GM19372 (cell line): ENCODE data around the gene NAA30.

Source experiments
- ATAC-seq: cut with Tn5 transposase; IDR thresholded peaks from one replicate; pipeline ENCODE4 v1.9.1; 2021; ENCODE audit warnings: mild to moderate bottlenecking, low read depth, moderate library complexity; ENCODE audit not compliant: unreplicated experiment

The NAA30 gene

GRCh38 chr14:57391517-57392195 is 1.3 kb downstream of the NAA30 start:
- no peak for ATAC-seq

- ATAC-seq: no peak
These were observed 2.4 kb downstream of the NAA30 start for GRCh38 chr14:57392830-57393229.

GRCh38 chr14:57400556-57401494 is 10.4 kb downstream of the NAA30 start:
- no peak for ATAC-seq

GRCh38 chr14:57401501-57401900 is 11.1 kb downstream of the NAA30 start:
- ATAC-seq: no peak

GRCh38 chr14:57402173-57402852 is 11.9 kb downstream of the NAA30 start:
- ATAC-seq: no peak

GRCh38 chr14:57403521-57403864 is 13.1 kb downstream of the NAA30 start:
- ATAC-seq: no peak

GRCh38 chr14:57405562-57405961 is 15.2 kb downstream of the NAA30 start:
- ATAC-seq: no peak

- no peak for ATAC-seq
These were observed 17.7 kb downstream of the NAA30 start for GRCh38 chr14:57408037-57408436.

- ATAC-seq: no peak
These were observed 18.2 kb downstream of the NAA30 start for GRCh38 chr14:57408634-57409033.

GRCh38 chr14:57412341-57412740 is 22.0 kb downstream of the NAA30 start:
- no peak for ATAC-seq

- no peak for ATAC-seq
These were observed 23.5 kb downstream of the NAA30 start for GRCh38 chr14:57413849-57414248.

GRCh38 chr14:57417228-57417627 is 26.8 kb downstream of the NAA30 start:
- no peak for ATAC-seq

GRCh38 chr14:57418999-57419398 is 28.6 kb downstream of the NAA30 start:
- no peak for ATAC-seq

- ATAC-seq: no peak
These were observed 29.6 kb downstream of the NAA30 start for GRCh38 chr14:57420033-57420432.

GRCh38 chr14:57420986-57421385 is 30.6 kb downstream of the NAA30 start:
- no peak for ATAC-seq

- ATAC-seq: no peak
These were observed 45.5 kb downstream of the NAA30 start for GRCh38 chr14:57435923-57436322.

GRCh38 chr14:57461777-57462320 is 71.5 kb downstream of the NAA30 start:
- no peak for ATAC-seq

- ATAC-seq: no peak
These were observed 72.2 kb downstream of the NAA30 start for GRCh38 chr14:57462551-57462950.

- ATAC-seq: peak; percentile 83
These were observed 73.8 kb downstream of the NAA30 start for GRCh38 chr14:57464008-57464730.
